B cell (primary cell): Measurements from ENCODE around the gene THRAP3.

Experiments
- CTCF ChIP-seq: fragments of 200-600 bp; IDR thresholded peaks from one replicate; pipeline ENCODE4 v1.8.0; 2022; ENCODE audit warnings: antibody characterized with exemption, mild to moderate bottlenecking
- EZH2 ChIP-seq: IDR thresholded peaks from 2 replicates; pipeline ENCODE4 v1.6.1; 2012; ENCODE audit warnings: borderline replicate concordance, low read depth, mild to moderate bottlenecking, moderate library complexity, low read length; ENCODE audit not compliant: insufficient read depth, poor library complexity, severe bottlenecking

DNA sequence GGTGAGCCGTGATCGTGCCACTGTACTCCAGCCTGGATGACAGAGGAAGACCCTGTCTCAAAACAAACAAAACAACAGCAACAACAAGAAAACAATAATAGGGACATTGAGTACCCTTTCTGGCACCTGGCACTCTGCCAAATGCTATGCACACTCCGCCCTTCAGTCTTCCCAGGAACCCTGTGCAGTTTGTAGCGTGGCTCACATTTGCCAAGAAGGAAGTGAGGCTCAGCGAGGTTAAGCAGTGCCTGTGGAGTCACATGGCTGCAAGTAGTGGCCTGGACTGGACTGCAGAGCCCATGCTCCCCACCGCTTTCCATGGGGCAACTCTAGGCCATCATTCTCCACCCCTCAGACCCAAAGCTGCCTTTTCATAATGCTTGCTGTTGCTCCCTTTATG, 104.5 kb downstream of the THRAP3 start:
- no peak for TF ChIP-seq CTCF
- no peak for TF ChIP-seq EZH2
